Measurements from ENCODE around the gene TRIAP1. TPM values are rescaled to one million over a fixed set of nuclear protein-coding genes. Genes with fewer than 3 reads are reported as not detected.
A peak's percentile ranks its signal among the peaks of the same experiment; 100 is the strongest.

Gene TRIAP1
- total RNA-seq, 1 donor from 2014 or later = 22.4 TPM

DNA sequence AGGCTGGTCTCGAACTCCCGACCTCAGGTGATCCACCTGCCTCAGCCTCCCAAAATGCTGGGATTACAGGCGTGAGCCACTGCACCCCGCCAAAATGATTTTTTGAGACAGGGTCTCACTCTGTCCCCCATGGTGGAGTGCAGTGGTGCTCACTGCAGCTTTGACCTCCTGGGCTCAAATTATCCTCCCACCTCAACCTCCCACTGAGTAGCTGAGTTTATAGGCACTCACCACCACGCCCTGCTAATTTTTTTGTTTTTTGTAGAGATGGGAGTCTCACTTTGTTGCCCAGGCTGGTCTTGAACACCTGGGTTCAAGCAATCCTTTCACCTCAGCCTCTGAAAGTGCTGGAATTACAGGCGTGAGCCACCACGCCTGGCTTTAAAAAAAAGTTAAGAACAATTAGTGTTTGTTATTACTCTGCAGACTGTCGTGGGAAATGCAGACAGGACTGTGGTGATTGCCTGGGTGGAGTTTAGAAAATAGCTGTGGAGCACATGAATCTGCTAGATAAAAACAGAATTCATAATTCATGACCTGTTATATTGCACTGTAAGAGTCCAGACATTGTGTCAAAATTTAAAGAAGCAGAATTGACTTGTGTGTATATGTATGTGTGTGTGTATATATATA, 17.5 kb downstream of the TRIAP1 start:
- no peak for ATAC-seq

DNA sequence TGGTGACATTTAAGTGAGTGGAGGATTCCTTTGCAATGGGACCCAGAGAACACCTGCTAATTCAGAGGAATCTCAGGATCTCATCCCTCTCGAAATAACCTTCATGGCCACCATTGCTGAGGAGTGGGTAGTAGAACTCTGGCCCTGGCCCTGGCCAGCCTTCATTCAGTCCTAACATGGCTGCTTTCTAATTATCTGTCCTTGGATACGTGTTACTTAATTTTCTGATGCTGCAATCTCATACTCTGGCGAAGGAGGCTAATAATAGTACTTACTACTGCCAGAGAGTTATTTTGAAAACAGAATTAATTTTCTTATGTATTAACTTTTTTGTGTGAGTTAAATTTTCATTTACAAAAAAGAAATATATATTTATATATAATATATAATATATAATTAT, 20.4 kb downstream of the TRIAP1 start:
- no peak for ATAC-seq

- ATAC-seq = no peak
These were observed 23.2 kb downstream of the TRIAP1 start for GRCh38 chr12:120422892-120423456.

DNA sequence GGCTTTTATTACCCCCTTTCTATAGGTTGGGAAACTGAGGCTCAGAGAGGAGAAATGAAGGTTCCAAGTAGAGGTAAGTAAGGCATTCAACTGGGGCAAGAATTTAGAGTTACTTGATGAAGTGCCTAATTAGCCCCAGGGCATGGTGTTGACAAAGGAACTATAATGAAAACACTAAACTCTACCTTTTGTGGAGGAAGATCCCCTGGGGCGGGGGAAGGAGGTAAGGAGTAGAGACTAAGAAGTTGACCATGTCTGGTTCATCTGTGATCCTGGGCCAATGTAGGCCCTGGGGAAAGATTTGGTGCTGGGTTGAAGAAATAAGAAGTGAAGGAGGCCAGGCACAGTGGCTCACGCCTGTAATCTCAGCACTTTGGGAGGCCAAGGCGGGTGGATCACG, 24.5 kb downstream of the TRIAP1 start:
- no peak for ATAC-seq

DNA sequence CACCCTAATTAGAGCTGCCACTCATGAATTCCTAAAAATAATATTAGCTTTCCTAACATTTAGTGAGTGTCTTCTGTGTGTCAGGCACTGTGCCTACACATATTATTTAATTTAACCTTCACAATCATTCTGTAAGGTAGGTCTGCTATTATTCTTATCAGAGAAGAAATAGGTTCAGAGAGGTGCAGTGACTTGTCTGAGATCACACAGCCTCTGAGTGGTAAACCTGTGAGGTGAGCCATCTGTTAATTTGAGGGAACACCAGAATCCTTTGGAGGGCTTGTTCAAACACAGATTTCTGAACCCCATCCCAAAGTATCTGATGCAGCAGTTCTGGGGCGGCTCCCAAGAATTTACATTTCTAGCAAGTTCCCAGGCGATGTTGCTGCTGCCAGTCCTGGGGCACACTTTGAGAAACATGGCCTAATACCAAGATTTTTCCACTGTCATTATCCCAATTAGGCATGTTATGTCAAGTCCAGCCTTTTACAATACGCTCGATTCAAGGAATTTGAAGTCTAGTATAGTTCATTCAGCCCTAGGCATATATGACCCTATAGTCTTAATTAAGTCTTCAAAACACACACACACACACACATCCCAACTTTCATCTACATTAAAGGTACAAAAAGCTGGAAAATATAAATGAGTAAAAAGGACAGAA, 28.1 kb downstream of the TRIAP1 start:
- no peak for ATAC-seq

DNA sequence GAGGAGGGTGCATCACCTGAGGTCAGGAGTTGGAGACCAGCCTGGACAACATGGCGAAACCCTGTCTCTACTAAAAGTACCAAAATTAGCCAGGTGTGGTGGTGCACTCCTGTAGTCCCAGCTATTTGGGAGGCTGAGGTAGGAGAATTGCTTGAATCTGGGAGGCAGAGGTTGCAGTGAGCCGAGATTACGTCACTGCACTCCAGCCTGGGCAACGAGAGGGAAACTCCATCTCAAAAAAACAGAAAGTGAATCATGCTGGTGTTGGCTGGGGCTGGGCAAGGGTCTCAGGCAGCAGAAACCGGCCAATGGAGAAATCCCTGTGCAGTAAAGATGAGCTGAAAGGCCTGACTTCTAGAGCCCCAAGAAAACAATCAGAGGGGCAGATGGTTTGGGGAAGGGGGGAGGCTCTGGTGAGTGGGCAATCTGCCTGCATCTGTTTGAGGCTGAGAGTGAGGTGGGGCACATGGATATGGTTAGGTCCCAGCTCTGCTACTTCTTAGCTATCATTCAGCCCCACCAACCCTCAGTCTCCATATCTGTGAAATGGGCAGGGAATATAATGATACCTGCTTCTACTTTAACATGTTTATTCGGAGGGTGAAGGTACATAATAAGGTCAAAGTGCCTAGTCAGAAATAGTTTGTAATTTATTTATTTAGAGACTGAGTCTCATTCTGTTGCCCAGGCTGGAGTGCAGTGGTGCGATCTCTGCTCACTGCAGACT, 29.5 kb downstream of the TRIAP1 start:
- no peak for ATAC-seq

- ATAC-seq = no peak
These were observed 32.1 kb downstream of the TRIAP1 start for GRCh38 chr12:120413901-120414695.

GRCh38 chr12:120412421-120412820, 33.8 kb downstream of the TRIAP1 start:
- no peak for ATAC-seq

- no peak for ATAC-seq
These were observed 37.4 kb downstream of the TRIAP1 start for GRCh38 chr12:120408771-120409170.

- ATAC-seq = no peak
These were observed 39.6 kb downstream of the TRIAP1 start for GRCh38 chr12:120406553-120406952.

DNA sequence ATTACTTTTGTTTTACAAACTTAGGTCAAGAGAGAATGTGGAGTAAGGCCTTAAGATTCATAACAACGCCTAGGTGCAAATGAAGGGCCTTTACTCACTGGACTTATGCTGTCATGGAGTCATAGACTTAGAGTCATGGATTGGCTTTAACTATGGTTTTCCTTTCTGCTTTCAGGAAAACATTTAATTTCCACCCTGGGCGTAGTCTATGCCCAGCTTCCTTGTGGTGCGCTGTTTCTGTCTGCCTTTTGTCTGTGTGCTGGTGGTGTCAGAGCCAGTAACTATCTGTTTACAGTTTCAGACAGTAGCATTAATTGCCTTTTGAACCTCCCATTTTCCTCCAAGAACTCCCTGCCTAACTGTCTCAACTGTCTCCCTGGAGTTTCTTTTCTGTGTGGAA, 40.1 kb downstream of the TRIAP1 start:
- no peak for ATAC-seq

DNA sequence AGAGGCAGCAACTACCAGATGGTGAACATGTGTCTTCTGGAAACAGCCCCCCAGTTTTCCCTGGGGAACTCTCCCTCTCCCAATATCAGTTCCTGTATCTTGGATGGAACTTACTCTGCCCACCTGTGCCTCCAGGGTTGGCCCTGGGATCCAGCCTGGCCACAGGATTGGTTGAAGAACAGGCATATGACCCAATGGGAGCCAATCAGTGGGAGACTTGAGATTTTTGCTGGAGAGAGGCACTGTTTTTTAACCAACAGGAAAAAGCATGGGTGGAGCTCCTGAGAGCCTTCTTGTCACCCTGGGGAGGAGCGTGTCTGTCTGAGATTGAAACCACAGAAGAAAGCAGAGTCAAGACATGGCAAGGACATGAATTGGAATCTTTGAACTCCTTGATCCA, 41.9 kb downstream of the TRIAP1 start:
- no peak for ATAC-seq

- no peak for ATAC-seq
These were observed 42.3 kb downstream of the TRIAP1 start for GRCh38 chr12:120403869-120404268.

DNA sequence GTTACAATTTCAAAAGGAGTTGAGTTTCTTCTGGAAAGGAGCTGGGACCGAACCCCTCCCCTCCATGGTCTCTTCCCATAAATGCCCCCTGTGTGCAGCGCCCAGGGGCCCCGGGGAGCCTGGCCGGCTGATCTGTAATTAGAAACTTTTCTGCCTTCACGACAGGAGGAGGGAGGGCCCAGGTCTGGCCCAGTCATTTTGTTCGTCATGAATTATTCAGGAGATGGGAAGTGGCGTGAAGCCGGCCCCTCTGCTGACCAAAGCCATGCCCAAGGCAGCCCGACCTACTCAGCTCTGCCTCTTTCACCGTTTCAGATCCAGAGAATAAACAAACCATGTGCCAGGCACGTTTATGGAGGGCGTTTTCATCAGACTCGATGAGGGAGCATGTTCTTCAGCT, 44.0 kb downstream of the TRIAP1 start:
- no peak for ATAC-seq

DNA sequence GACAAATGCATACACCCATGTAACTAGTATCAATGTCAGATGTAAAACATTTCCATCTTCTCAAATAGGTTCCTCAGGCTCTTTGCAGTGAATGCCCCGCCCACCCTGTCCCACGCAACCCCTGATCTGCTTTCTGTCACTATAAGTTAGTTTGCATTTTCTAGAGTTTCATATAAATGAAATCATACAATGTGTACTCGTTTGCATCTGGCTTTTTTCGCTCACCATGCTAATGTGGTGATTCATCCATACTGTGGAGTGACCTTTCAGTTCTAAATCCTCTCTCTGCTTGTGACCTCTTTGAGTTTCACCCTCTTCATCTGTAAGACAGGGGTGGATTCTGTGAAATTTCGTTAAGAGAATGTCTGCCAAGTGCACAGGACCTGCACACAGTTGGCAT, 46.7 kb downstream of the TRIAP1 start:
- ATAC-seq = no peak

DNA sequence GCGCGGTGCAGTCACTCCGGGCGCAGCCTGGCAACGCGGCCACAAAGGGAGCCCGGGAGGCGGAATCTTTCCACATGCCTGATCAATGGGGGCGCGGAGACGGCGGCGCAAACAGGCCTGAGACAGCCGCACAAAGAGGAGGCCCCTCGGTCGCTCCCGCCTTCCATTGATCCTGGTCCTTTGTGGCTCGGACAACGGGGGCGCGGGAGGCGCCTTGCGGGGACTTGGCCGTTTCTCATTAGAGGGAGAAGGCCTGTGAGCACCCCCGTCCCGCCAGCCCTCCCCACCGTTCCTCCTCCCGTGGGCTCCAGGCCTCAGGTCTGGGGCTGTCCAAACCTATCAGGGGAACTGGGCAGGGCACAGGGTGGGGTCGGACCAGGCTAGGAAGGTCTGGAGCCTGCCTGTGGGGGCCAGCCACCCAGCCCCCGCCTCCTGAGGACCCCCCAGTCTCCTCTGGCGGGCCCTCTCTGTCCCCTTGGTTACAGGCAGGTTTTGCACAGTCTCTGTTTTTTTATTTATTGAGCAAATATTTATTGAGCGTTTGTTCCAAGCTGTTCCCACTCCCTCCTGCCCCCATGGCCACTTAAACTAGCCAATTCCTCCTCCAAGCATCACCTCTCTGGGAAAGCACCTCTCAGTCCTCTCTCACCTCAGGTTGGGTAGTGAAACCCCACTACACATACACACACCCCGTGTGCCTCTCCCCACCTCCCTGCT, 48.2 kb downstream of the TRIAP1 start:
- ATAC-seq = no peak

DNA sequence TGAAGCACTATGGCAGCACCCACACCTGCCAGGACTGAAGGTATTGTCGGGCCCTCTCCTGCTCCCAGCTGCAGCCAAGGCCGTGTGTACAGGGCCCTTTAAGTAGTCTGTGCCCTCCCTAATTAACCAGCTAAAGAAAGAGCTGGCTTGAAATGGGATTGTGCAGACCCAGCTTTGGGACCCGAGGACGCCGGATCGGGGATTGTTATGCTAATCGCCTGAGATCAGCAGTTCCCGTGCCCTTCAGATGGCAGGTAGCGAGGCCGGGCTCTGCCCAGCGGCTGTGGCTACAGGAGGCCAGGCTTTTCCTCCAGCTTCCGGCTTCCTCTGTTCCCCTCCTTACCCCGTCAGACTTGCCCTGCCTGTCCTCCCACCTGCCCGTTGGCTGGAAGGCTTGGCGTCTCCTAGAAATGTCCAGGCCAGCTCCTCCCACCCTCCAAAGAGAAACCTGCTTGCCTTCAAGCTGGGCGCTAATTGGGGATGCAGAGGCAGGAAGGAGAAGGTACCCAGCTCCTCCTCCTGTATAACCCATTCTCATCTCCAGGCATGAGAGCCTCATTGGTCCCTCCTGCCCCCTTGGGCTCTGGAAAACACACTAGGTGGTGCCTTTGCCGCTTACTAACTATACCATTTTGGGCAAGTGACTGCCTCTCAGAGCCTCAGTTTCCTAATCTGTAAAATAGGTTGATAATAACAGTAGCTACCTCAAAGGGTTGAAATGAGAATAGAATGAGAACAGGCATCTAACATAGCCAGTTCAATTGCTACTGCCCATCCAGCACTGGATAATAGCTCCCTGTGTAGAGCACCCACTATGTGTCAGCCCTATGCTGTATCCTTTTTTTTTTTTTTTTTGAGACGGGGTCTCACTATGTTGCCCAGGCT, 51.5 kb downstream of the TRIAP1 start:
- peak; percentile 96 for ATAC-seq

All from esophagus mucosa (tissue), 1 donor.